ENCODE data around the gene TRIP13.

Gene TRIP13

DNA sequence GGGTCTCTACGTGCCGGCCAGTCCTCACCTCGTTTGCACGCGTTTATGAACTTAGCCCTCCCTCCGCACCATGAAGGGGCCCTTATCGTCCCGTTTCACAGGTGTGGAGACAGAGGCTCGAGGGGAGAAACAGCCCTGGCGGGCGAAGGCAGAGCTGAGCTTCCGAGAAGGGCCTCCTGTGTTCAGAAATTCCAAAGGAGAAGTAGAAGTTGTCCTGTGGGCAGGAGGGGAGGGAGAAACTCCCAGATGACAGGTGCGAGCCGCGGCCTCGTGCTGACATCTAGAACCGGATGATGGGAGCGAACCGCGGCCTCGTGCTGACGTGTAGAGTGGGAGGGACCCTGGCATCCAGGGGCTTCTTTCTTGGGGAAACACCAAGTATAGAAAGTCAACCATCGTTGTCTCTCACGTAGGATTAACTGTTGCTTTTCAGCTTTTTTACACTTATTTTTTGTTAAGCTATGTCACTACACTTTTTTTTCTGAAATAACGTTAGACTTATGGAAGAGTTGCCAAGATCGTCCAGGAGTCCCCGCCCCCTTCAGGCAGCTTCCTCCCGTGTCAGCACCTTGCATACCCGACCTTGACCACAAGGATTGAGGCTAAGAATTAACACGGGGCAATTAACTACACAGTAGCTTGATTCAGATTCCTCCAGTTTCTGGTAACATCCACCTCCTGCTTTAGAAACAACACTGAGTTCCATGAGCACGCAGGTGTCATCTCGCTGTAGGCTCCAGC is 73.1 kb downstream of the TRIP13 start:
- no peak for DNase-seq (ENCODE audit: low read depth in 2 of 3, low spot score in 2 of 3)

DNA sequence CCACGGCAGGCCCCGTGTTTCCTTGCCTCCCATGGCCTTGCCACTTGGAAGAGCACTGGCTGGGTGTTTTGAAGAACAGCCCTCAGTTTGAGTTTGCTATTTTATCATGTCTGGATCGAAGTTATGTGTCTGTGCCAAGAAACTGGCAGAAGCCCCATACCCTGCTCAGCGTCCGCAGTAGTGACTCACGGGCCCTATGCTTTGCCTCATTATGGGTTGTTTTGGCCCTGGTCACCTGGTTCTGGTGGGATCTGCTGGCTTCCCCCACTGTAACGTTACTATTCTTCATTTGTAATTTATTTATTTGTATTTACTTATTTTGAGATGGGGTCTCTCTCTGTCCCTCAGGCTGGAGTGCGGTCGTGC is 73.6 kb downstream of the TRIP13 start:
- DNase-seq (ENCODE audit: low read depth in 2 of 3, low spot score in 2 of 3), result no peak

DNA sequence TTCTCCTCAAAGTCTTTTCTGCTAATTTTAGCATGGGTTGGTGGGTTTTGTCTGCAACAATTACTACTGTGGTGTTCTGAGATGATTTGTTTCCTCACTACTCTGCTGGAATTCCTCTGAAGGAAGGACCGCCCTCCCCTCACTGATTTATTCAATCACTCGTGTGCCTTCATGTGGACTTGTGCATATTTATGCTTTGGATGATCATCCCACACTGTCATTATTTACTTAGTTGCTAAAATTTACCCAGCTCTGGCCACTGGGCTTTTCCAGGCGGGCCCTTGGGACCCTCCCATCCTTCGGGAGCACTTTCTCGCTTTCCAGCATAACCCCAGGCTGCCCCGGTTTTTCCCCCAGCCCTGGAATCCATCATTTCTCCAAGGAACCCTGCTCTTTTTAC is 74.3 kb downstream of the TRIP13 start:
- no peak for DNase-seq (ENCODE audit: low read depth in 2 of 3, low spot score in 2 of 3)
